GM19239 (cell line): ENCODE results near the gene AASDH.

Experiments used
- DNase-seq: peaks from one replicate; pipeline ENCODE4 v3.0.0; 2011; ENCODE audit warnings: low spot score; ENCODE audit not compliant: insufficient read length
- FAIRE-seq: peaks from 2 replicates; lab custom pipeline; 2011; peaks lifted over from hg19 to GRCh38; lab: Jason Lieb, UNC

AASDH gene, protein sequence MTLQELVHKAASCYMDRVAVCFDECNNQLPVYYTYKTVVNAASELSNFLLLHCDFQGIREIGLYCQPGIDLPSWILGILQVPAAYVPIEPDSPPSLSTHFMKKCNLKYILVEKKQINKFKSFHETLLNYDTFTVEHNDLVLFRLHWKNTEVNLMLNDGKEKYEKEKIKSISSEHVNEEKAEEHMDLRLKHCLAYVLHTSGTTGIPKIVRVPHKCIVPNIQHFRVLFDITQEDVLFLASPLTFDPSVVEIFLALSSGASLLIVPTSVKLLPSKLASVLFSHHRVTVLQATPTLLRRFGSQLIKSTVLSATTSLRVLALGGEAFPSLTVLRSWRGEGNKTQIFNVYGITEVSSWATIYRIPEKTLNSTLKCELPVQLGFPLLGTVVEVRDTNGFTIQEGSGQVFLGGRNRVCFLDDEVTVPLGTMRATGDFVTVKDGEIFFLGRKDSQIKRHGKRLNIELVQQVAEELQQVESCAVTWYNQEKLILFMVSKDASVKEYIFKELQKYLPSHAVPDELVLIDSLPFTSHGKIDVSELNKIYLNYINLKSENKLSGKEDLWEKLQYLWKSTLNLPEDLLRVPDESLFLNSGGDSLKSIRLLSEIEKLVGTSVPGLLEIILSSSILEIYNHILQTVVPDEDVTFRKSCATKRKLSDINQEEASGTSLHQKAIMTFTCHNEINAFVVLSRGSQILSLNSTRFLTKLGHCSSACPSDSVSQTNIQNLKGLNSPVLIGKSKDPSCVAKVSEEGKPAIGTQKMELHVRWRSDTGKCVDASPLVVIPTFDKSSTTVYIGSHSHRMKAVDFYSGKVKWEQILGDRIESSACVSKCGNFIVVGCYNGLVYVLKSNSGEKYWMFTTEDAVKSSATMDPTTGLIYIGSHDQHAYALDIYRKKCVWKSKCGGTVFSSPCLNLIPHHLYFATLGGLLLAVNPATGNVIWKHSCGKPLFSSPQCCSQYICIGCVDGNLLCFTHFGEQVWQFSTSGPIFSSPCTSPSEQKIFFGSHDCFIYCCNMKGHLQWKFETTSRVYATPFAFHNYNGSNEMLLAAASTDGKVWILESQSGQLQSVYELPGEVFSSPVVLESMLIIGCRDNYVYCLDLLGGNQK

GRCh38 chr4:56387023-56388001 lies at the start of gene AASDH:
Gene AASDH, minus strand, starts transcription at chr4:56387491. Its CDS starts 3,192 bp downstream, at chr4:56384299.
- DNase-seq: peak; percentile 61
- peak; percentile 99 for FAIRE-seq

DNA sequence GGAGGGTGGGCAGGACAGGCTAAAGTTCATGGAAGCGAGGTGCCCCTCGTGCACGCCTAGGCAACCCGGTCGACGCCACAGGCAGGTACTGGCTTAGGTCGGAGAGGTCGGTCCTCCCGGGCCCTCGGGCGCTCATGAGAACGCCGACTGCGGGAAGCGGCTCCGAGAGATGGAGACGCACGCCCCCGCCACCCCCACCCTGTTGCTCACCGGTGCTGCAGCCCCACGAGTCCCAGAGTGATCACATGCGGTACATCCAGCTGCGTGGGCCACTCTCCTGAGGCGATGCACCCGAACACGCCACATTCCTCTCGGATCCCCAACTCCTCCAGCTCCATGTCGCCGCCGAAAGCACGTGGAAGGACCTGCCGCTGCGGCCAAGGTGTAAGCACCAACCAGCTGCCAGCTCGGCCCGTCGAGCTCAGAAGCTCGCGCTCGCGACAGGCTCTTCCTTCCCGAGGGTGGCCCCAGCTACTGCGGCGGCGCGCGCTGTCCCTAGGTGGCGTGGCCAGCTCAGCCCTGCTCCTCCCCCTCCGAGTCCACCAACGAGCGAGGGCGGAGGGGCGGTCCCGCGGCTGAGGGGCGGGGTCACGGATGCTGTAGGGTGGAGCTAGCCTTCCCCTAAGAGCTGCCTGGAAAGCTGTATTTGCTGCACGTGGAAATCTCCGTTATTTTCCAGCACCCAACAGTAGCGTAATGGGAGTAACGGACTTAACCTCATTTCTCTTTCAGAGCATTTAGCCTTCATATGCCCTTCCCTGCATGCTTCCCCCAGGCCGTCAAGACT lies 48.0 kb upstream of the AASDH start, which contains the start of gene PPAT:
PPAT (minus strand) TSS at position 476 of the 787 bp plus-strand sequence; CDS start at position 338, 138 bp downstream.
- FAIRE-seq: peak; percentile 98
- DNase-seq: peak; percentile 63

GRCh38 chr4:56434599-56435139 lies 47.4 kb upstream of the AASDH start:
- FAIRE-seq: peak; percentile 66
- DNase-seq: no peak

DNA sequence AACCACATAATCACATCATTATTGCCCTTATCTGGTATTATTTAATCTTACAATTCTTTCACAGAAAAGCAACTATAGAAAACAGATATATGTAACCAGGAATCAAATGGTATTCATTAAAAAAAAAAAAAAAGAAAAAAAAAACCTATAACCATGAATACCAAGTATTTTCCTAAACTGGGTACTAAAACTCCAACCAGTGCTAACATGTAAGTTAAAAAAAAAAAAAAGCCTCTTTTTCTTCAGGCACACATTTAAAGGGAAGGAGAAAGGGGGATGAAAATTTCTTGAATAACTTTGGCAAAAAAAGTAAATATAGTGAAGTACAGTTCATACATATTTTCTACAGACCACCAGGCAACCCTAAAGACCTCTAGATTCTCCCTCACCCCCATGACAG lies 46.0 kb upstream of the AASDH start:
- FAIRE-seq (no peak), DNase-seq (no peak)

GRCh38 chr4:56430203-56430602 lies 42.9 kb upstream of the AASDH start:
- FAIRE-seq (no peak), DNase-seq (no peak)

GRCh38 chr4:56427179-56427578 lies 39.9 kb upstream of the AASDH start:
- FAIRE-seq (no peak), DNase-seq (no peak)

- FAIRE-seq (peak; percentile 66), DNase-seq (no peak)
Measured at GRCh38 chr4:56426273-56426672, 39.0 kb upstream of the AASDH start.

DNA sequence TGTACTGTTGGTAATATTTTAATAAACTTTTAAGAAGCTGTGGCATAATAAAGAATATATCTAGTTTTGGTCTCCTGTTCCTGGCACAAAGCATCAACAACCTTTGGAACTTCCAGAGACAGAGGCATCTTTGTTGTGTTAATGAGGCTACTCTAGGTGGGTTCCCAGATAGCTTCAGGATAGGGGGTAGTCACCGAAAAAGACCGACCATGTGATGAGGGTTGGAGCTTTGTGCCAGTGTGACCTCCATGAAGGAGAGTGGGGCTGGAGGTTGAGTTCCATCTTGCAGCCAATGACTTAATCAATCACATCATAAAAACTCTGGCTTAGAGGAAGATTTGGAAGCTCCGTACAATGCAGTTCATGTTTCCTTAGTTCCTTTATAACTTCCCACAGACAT lies 38.2 kb upstream of the AASDH start:
- FAIRE-seq (peak; percentile 77), DNase-seq (no peak)

DNA sequence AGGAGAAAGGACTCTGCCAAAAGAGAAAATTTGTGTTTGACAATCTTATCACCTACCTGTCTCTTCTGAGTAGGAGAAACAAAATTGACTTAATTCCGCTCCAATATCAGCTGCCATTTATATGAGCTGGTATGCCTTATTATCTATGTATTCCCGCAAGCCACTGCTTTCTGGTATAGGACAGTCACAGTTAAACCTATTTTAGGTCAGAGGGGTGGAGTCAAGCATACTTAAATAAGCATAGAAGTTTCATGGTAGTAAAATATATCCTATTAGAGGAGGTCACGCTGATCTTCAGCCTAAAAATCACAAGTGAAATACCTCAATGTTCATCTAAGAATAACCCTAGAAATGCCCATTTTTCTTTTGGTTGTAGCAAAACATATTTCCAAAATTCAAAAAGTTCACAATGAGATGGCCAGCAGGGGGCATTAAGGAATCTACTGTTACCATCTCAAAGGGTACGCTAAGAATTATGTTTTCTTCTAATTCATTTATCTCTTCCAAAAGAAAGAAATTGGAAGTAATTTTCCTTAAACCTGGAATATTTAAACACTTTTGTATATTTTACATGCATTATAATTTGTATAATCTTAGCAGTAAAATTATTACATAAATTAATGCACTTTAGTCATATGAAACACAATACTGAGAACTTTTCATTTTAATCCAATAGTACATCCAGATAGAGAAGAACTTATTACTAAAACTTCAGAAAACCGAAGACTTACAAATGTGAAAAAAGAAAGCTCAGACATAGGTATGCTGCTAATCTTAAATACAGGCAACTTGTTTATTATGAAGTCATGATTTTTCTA lies 37.6 kb upstream of the AASDH start:
- FAIRE-seq (peak; percentile 83), DNase-seq (no peak)

GRCh38 chr4:56424176-56424575 lies 36.9 kb upstream of the AASDH start:
- DNase-seq (no peak), FAIRE-seq (no peak)

DNA sequence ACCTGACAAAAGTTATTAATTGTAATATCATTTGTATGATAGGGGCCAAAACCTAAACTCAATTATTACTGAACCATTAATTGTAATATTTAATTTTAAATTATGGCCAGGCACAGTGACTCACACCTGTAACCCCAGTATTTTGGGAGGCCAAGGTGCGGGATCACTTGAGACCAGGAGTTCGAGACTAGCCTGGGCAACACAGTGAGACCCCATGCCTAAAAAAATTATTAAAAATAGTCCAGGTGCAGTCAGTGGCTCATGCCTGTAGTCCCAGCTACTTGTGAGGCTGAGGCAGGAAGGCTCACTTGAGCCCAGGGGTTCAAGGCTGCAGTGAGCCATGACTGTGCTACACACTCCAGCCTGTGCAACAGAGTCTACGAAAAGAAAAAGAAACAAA lies 30.1 kb upstream of the AASDH start:
- DNase-seq: no peak
- no peak for FAIRE-seq

GRCh38 chr4:56416349-56416748 lies 29.1 kb upstream of the AASDH start:
- FAIRE-seq (no peak), DNase-seq (no peak)

DNA sequence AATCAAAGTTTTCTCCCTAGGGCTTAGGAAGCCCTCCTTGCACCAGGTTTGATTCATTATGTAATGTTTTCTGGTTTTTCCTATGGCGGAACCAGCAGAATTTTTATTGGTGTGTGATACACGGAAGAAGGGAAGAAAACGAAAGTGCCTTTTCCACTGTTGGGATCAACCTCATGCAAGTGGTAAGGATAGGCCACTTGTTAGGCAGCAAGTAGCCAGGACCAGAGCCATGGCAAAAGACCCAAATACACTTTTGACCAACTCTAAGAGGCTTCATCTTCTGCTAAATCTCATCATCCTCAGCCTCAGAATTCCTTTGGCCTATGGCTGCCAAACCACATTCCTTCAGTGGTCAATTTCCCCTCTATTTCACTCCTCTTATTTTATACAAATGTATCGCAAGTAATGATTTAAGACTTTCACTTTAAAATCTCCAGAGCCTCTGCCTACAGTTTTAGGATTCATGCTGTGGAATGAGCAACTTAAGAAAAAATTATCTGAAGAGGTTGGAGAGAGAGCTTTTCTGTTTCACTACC lies 26.9 kb upstream of the AASDH start:
- DNase-seq (no peak), FAIRE-seq (no peak)

DNA sequence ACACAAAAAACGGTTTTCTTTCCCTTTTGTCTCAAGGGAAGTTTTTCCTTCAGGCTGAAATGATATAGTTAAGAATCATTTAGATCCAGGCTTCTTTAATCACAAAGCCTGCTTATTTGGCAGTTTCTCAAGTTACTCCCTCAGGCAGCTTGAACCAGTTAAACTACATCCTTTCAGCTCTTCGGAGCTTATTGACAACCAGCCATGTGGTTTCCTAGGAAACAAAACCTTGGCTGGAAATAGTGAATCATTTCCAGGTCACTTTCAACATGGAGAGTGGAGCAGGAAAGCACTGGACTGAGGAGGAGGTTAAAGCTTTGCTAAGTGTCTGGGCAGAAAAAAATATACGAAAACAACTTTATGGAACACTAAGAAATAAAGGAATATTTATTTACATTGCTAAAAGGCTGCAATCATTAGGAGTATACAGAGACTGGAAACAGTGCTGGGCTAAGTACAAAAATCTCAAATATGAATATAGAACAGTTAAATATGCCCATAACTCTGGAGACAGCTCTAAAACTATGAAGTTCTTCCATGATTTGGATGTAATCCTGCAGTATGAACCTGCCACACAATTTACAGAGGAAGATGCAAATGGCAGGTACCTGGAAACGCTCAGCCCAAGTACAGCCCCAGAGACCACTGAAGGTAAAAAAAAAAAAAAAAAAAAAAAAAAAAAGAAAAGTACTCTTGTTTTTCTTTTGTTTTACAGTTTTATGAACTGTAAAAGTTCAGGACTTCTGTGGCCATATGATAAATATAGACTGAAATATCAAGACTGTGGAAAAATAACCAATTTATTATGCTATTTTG lies 23.2 kb upstream of the AASDH start:
- FAIRE-seq: no peak

DNA sequence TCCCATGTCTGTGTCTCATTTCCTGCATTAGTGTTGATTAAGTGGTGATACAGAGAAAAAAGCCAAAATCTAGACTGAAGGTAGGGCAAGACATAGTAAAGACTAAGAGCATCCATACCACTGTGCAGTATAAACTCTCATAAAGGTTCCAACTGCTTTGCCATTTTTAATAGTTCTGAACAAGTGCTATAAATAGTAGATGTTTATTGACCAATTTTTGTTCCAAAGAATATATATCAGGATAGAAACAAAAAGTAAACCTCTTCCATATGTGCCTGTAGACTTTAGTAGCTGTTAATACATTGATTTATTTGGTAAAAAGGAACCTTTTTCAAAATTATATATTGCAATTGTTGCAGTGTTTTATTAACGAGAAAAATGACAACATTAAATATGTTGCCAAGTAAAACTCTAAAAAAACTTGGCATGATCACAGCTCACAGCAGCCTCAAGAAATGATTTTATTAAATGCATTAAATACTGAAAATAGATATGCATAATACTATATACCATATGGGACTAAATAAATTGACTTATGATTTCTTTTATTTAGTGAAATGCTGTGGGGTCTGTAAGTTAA lies 22.3 kb upstream of the AASDH start:
- DNase-seq (no peak), FAIRE-seq (no peak)

More for the DNA sequence above, 23.2 kb upstream of the AASDH start:
- DNase-seq: no peak

DNA sequence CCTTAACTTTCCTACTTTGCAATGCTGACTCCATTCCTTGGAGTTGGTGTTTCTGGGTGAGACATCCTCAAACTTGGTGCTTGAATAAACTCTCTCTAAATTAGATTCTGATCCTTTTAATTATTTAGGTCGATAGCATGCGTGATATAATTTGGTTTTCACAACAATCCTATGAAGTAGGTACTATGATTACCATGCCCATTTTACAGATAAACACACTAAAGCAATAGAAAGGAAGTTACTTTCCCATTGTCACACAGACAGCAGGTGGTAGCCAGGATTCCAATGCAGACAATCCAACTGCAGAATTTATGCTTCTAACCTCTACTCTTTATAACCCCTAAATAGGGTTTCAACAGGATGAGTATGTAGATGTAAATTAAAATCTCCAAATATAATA lies 21.7 kb upstream of the AASDH start:
- FAIRE-seq (no peak), DNase-seq (no peak)
